ENCODE data around the gene TTC21B. TPM values are rescaled to one million over a fixed set of nuclear protein-coding genes. Genes with fewer than 3 reads are reported as not detected.

TTC21B gene
- total RNA-seq, 2 donors from 2014 or later, result 23.7 to 34.1 TPM

DNA sequence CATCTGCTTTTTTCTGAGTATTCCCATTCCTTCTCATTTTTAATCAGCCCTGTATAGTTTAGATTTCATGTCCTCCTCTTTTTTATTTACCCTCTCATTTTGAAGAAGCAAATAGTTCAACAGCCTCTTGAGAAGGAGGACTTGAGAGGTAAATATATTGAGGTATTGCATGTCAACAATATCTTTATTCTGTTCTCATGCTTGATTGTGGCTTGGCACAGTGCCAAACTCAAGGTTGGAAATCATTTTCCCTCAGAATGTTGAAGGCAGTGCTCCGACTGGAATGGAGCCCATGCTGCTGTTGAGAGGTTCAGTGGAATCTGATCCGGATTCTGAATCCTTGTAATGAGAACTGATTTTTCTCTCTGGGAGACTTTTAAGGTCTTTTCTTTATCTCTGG is 128.5 kb downstream of the TTC21B start:
- H3K36me3 ChIP-seq, result no peaks in the 10 kb centered on the region
- H3K27ac ChIP-seq, result no peak overlapping the region
- ATAC-seq (ENCODE audit: insufficient number of reproducible peaks, low FRiP score, low read depth) (no peak), DNase-seq (ENCODE audit: low spot score) (no peak)
- H3K4me3 ChIP-seq, result no peak overlapping the region
- H3K27me3 ChIP-seq (replicated peaks; ENCODE audit: insufficient read depth), result no peaks in the 10 kb centered on the region
- H3K4me1 ChIP-seq (ENCODE audit: control insufficient read depth in 1 of 2, low read depth in 2 of 2), result peaks cover 0 to 6% of the 10 kb centered on the region in 2 donors
- TF ChIP-seq, protein P1, sequence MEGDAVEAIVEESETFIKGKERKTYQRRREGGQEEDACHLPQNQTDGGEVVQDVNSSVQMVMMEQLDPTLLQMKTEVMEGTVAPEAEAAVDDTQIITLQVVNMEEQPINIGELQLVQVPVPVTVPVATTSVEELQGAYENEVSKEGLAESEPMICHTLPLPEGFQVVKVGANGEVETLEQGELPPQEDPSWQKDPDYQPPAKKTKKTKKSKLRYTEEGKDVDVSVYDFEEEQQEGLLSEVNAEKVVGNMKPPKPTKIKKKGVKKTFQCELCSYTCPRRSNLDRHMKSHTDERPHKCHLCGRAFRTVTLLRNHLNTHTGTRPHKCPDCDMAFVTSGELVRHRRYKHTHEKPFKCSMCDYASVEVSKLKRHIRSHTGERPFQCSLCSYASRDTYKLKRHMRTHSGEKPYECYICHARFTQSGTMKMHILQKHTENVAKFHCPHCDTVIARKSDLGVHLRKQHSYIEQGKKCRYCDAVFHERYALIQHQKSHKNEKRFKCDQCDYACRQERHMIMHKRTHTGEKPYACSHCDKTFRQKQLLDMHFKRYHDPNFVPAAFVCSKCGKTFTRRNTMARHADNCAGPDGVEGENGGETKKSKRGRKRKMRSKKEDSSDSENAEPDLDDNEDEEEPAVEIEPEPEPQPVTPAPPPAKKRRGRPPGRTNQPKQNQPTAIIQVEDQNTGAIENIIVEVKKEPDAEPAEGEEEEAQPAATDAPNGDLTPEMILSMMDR (IDR thresholded peaks at IDR 0.05), result no peak
- H3K9me3 ChIP-seq, result no peaks in the 10 kb centered on the region

Other genes with a start within 250 kb of the TTC21B start
- gene GALNT3, start 159.5 kb downstream of the TTC21B start, total RNA-seq, result 1 to 10 TPM; 3.5 TPM
- not detected for gene SCN1A, start 174.2 kb upstream of the TTC21B start, total RNA-seq

All from thoracic aorta (tissue), 2 donors.